HG02885 (cell line): ENCODE results near the gene DHRS2.

ENCODE experiments used
- ATAC-seq: cut with Tn5 transposase; IDR thresholded peaks from one replicate; pipeline ENCODE4 v1.9.1; 2021; ENCODE audit warnings: mild to moderate bottlenecking; ENCODE audit not compliant: unreplicated experiment, poor library complexity

DHRS2 gene

DNA sequence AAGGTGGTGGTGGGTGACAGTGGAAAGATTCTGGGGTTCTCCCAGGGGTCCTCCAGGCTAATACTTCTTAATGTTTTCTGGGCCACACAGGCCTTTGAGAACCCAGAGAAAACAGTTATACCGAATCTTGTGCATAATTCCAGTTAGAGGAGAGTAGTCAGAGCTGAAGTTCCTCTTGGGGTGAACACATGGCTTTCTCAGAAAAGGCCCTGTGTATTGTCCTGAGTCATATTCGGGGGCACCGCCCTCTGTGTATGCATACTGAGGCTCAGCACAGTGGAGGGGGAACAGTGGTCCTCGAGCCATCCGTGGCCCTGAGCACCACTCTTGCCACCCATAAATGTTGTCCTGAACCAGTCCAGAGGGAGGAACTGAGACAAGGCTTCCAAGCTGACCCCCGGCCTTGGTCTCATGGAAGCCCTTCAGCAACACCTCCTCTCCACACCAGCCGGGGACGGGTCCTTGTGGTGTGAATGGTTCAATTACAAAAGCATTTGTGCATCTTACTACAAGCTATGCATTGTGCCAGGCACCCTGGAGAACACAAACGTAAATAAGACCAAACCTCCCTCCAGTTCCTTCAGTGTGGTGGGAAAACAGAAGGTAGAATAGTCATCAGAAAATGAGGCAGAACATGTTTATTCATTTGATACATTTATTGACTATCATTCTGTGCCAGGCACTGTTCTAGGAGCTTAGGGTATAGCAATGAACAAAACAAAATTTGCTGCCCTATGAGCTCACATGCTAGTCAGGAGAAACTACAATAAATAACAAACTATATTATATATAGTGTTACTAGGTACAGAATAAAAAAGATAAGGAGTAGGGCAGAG, 9.9 kb downstream of the DHRS2 start:
- ATAC-seq: no peak

DNA sequence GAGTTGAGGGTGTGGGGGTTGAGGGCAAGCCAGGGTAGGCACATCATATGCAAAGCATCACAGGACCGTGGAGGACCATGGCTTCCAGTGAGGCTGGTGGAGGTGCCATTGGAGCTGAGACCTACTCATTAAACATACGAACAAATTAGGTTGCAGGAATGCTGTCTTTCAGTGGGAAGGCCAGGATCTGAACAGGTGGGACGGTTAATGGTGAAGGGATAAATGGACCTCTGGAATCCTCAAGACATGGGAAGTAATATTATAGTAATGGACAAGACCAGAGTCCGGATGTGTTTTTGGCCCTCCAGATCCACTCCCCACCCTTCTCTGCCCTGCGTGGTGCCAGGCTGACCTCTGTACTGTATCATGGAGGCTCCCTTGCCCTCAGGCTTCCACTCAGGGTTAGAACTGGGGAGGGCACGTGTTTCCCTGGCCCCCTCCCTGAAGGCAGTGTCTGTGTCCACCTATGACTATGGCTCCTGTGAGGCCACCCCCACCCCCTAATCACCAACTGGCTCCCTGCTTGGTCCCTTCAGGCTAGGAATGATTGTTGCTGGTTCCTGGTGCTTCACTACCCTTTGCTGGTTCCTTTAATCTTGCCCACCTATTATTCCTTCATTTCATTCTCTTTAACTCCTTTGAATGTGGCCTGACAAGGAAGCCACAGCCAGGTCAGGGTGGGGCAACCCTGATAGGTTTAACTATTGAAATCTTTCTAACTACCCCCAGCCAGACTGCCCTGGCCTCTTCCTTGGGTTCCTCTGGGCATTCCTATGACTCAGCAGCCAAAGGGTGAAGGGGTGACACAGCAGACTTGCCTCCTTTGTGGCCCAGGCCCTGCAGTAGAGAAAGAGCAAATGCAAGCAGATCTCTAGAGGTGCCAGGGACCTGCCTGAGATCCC, 10.7 kb downstream of the DHRS2 start:
- no peak for ATAC-seq

DNA sequence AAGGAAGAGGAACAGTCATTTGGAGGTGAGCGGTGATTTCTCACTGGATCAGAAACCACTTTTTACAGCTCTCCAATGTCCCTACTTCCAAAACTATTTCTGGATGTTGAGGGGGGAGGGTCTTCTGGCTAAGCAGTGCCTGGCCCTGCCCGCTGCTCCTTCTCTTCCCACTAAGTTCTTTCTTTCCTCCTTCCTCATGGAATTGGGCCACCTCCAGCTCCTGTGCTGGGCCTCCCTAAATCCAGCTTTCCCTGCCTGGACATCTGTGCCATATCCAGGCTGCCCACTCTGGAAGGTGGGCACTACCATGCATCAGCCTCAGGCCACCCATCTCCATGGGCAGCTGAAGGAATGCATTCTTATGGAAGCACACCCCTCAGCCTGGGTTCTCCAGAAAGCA, 11.5 kb downstream of the DHRS2 start:
- no peak for ATAC-seq

DNA sequence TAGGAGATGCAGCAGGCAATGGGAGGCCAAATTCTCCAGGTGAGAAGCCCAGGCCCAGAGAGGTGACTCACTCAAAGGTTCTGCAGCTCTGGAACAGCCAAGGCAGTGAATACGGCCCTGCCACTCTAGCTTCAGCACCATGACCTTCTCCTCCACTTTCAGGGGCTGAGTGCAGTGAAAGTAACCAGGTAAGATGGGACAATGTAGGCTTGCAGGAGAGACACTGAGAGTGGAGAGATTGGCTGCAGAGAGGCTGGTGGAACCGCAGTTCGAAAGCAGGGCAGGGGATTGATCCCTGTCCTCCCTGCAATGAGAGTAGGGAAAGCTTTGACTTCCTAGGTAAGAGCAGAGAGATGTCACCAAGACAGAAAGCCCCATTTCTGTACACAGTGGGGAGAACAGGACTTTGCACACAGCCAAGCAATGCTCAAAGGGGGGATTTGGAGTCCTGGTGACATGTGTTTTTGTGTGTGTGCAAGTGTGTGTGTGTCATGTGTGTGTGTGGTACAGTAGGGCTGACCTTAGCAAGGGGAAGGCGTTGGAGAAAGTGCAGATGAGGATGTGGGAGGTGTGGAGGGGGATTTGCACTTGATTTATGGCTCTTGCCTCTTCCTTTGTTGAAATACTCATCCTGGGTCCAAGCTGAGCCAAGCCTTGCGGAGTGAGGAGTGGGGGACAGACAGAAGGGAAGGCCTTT, 12.7 kb downstream of the DHRS2 start:
- ATAC-seq: no peak

DNA sequence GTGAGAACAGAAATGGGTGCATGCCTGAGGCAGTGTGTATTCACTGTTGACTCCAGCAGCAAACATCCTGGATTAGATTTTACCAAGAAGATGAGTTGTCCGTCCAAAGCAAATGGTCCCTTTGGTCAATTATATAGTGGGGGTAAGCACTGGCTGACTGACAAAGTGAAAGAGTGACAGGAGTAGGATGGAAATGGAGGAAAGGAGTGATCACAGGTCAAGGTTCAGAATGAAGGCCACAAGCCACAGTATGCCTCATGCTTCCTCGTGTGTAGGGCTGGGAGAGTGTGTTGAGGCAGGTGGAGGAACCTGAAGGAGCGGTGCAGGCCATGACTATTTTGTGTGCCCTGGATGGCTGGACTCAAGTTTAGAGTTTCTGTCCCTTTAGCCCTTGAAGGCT, 14.3 kb downstream of the DHRS2 start:
- ATAC-seq: no peak

DNA sequence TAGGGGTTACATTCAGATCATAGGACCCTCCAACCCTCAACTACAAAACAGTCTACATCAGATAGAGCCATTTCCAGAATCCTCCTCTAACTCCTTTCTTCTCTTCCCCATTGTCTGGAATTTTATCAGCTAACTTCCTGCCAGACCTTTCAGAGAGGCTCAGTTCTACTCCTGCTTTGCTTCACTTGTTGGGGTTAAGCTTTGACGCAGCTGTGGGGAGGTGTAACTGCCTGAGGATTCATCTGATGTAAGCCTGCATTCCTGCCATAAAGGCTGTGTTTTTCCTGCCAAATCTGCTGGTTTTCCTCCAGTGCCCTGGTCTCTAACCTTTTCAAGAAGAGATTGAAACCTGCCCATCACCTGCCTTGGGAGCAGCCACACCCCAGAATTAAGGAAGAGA, 16.9 kb downstream of the DHRS2 start:
- ATAC-seq: no peak

DNA sequence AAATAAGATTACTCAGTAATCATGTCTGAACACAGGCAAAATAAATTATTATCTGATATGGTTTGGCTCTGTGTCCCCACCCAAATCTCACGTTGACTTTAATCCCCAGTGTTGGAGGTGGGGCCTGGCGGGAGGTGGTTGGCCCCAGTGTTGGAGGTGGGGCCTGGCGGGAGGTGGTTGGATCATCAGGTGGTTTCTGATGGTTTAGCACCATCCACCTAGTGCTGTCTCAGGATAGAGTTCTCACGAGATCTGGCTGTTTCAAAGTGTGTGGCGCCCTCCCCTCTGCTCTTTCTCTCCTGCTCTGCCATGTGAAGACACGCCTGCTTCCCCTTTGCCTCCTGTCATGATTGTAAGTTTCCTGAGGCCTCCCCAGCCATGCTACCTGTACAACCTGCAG, 18.1 kb downstream of the DHRS2 start:
- ATAC-seq: no peak

DNA sequence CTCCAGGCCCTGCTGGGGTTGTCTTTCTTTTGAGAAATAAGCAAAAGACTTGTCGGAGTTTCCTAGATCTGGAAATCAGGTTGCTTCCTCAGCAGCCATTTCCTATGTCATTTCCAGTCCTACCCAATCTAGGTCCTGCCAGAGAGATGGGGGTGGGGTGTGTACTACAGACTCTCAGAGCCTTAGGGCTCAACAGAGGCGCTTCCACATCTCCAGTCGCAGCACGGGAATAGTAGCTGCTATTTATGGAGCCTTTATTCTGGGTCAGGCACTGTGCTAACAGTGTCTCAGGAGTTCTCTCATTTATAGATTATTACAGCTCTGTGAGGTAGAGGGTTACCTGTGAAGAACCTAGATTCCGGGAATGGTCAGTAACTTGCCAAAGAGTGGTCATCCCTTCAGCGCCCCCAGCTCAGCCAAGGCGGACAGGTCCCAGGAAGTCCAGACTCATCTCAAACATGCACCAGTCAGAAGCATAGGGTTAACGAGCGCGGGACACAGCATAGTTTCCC, 21.9 kb downstream of the DHRS2 start:
- no peak for ATAC-seq

DNA sequence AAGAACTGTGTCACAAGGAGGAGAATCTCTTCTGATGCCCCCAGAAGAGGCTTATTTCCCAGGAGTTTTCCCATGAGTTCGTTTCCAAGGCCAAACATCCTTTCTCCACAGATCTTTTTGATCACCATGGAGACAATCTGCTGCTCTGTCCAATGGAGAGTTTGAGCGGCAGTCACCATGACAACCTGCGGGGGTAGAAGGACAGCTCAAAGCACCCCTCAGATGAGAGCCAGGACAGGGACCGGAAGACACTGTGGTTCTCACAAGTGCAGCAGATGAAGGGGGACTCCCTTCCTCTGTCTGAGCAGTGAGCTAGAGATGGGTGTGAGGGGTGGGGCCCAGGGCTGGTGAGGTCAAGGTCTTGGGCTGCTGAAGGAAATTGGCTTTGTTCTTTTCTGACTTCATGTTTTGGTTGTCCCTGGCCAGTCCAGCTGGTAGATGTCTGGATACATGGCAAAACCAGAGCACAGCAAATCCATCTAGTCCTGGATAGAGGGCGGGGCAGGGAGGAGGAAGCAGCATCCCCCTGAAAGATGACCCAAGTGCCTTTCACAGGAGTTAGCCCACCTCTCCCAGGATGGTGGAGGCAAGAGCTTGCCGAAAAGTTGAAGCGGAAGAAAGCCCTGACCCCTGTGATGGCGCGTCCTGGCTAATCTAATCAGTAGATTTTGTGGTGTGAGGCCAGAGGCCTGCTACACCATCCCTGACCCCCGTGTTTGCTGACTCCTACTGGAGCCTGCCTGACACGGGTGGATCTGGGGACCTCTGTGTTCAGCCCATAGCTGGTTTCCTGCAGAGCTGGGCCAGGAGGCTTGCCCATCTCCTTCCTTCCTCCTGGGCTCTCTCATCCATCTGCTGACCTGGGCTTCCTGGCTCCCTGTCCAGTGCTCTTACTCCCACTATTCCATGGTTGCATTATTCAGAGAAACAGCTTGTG, 24.4 kb downstream of the DHRS2 start:
- ATAC-seq: peak; percentile 99

DNA sequence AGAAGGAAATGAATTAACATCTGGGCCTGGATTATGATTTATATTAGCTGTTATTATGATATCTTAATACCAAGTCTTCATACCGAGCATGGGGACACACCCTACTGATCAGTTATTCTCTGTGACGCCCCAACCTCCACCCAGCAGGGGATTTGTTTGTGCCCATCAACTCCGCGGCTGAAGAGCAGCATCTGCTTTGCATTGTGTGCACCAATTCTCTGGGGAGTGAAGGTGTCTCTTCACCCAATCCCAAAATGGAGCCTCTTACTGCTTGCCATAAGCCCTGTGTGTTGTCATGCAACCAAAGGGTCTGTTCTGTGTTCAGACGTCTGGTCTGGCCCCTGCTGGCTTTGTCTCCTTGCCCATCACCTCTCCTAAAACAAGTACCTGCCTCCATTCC, 25.4 kb downstream of the DHRS2 start:
- no peak for ATAC-seq

DNA sequence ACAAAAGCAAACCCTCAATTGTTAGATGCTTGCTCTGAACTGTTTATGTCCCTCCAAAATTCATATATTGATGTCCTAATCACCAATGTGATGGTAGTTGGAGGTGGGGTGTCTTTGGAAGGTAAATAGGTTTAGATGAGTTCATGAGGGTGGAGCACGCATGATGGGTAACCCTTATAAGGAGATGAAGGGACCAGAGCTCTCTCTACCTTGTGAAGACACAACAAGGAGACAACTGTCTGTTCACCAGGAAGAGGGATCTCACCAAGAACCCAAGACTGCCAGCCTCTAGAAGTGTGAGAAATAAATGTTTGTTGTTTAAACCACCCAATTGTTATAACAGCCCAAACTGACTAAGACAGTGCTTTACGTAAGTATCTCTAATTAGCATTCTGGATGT, 27.0 kb downstream of the DHRS2 start:
- ATAC-seq: no peak

DNA sequence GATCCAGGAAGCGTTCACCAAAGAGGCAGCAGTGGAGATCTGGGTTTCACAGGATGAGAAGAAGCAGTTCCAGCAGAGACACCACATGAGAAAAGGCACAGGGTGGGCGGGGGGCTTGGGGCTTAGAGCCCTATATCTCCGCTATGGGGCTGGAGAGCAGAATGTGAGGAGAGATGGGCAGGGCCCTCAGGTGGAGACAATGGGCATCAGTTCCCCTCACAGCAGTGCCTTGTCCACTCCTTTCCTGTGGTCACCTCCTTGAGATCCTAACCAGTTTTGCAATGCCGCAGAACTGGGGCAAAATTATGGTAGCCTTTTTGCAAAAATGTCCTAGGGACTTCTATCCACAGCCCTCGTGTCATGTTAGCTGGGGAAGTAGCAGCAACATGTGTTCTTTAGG, 27.5 kb downstream of the DHRS2 start:
- no peak for ATAC-seq

DNA sequence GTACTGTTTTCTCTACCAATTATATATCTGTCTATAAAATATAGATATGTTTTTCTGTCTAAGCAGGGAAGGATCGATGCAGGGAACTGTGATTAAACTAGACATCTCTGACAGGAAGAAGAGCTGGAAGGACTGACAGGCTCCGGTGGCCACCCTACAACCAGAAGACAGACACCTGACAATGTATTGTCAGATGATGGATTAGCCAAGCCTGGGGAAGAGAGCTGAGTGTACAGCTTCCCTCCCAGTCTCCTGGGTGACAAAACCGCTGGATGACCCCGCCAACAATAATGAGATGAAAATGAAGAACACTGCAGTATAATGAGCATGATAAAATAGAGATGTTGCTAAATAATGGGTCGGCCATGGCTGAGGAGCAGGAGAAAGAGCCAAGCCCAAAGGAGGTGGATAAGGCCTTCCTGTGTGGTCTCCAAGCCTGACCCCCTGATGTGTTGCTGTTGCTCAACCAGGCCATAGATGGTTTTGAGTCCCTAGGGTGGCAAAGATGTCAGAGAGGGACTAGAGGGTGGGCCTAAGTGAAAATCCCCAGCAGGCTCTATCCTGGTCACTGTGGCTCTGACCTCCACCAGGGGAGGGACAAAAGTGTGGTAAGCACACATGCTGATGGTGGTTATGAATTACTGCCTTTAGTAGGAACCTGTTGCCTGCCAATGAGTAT, 28.2 kb downstream of the DHRS2 start:
- ATAC-seq: no peak

DNA sequence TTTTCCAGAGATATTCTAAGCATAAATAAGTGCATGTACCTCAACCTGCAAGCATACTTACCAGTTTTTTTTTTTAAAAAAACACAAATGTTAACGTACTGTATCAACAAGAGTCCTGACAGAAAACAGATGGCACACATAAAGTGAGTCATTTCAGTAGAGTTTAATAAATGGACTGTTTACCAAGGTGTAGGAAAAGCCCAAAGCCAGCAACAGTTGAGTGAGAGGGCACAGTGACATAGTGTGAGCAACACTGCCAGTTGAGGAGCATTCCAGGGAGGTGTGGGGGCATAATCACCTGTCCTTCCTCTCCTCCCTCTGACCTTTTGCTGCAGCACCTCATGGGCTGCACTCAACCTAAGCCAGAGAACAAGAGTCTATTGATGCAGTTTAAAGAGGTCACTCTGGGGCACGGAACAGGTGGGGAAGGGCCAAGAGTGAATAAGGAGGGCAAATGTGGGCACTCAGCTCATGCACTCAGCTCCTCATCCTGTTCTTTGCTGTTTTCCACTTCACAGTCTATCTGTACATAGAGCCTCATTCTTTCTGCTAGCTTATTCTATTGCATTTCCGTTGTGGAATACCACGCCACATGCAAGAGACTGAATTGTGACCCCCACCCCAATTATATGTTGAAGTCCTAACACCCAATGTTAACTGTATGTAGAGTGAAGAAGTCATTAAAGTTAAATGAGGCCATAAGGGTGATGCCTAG, 29.3 kb downstream of the DHRS2 start:
- ATAC-seq: no peak

DNA sequence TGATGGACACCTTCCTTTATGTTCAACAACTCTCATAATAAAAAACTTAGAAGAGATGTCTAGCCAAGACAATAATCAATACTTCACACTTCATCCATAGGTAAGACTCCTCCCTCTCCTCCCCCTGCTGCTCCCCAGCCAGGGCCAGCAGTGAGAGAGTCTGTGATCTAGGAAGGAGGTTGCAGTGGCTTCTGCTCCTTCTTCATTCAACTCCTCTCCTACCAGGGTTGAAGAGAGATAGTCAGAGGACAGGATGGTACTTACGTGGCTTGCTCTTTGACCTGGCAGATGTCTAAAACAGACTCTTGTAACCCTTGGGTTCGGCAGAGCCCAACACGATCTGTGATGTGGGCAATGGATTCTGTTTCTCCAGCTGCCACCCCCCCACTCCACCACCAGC, 31.0 kb downstream of the DHRS2 start:
- ATAC-seq: no peak

DNA sequence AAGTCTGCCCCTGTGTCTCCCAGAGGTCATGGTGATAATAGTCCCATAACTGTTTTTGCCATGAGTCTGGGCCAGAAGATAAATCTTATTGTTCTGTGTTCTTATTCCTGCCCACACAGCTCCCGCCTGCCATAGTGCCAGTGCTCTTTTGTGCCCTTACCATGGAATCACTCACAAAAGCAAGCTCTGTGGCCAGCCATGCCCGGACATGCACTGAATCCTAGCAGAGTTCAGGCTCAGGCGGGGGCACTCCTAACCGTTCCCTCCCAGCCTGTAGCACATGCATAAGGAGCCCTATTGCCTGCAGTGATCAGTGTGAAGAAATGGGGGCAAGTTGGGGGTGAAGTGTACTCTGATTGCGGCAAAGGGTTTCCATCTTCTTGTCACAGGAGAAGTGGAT, 33.3 kb downstream of the DHRS2 start:
- no peak for ATAC-seq

DNA sequence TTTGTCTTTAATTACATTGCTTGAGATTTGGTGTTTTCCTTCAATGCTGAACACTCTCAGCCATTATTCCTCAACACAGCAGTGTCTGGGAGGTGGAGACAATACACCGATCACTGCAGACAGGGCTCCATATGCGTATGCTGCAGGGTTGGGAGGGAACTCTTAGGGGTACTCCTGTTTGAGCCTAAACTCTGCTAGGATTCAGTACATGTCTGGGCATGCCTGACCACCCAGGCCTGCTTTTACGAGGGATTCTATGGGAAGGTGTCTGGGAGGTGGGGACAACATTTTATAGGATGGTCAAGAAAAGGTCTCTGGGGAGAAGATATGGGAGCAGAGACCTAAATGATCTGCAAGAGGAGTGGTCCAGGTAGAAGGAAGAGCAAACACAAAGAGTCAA, 34.3 kb downstream of the DHRS2 start:
- ATAC-seq: no peak

DNA sequence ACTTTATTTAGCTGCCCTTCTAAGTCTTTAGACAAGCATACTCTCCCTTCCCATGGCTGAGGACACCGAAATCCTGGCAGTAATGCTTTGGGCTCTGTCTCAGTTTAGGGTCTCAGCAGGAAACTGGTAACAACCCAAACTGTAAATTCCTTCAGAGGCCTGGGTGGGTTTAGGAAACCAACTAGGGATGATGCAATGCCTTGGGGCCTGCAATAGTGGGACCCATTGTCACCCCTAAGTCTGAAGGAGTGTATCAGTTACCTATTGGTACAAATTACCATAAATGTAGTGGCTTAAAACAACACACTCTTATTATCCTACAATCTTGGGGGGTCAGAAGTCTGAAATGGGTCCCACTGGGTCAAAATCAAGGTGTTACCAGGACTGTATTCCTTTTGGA, 36.0 kb downstream of the DHRS2 start:
- ATAC-seq: no peak

DNA sequence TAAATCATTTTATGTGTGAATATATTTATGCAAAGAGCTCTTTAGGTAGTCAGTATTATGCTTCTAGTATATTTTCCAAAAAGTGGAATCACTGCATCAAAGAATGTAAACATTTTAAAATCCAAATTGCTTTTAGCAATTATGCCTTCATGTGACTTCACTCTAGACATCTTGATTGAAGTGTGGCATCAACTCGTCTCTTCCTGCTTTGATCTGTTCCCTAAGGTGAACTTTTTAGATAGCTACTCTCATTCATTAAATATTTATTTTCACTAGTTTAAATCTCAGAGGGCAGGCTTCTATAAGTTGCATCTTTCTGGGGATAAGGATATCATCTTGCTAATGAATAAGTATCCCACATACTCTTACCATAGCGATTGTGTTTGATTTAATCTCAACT, 39.2 kb downstream of the DHRS2 start:
- ATAC-seq: no peak
